RCC 7860 (cell line): ENCODE measurements around the gene SNX30.

Source experiments
- DNase-seq: peaks from one replicate; pipeline ENCODE4 v3.0.0-alpha.2; 2015; ENCODE audit warnings: low spot score
- FAIRE-seq: peaks from 2 replicates; lab custom pipeline; 2012; peaks lifted over from hg19 to GRCh38; lab: Jason Lieb, UNC

SNX30 gene

DNA sequence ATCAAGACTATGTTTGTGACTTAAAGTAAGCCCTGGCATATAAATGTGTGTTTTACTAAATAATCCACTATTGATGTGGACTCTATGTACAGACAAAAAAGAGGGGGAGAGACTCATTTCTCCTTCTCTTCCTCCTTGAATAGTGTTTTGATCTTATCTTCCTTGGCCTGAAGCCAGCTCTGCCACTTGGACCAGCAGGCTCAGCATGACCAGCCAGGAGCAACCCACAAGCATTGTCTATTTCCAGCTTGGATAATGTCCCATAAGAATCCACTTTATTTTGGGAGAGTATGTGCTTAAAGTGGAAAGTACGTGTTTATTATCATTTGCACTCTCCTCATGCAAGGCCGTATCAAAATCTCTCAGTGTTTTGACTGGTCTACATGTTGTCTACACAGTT, 164.0 kb downstream of the SNX30 start:
- FAIRE-seq (no peak), DNase-seq (no peak)

DNA sequence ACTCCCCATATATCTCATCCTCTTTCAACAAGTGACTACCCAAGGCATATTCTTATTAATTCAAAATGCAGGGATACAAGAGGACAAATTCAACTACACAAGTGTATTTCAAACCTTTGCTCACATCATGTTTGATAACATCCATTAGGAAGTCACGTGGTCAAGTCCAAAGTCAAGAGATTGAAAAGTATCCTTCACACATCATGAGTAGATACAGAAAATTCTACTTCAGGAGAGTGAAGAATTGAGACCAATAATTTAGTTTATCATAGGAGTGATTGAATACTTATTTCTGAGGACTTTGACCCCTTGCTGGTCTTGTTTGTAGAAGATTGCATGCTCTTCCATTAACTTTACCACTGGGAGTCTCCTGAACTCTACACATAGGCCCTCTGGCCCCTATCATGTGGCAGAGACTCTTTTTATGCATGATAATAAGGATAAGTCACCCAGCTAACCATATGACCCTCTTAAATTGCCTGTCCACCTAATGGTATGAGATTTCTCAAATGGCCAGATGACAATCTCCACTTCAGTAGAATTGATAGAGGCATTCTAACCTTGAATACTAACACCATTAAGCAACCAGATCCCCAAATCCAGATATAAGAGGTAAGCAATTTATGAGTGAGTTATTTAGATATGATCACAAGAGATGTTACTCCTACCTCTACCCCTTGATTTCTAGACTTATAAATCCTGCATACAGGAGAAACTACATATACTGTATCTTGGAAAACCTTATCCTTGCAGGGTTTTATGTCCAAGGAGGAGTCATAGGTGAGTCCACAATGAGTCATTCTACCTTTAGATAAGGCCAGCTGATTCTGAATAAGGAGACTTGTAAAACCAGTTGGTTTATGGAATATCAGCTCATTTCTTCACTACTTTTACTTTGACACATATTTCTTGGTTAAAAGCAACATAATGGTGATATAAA, 166.8 kb downstream of the SNX30 start:
- DNase-seq (no peak), FAIRE-seq (no peak)

DNA sequence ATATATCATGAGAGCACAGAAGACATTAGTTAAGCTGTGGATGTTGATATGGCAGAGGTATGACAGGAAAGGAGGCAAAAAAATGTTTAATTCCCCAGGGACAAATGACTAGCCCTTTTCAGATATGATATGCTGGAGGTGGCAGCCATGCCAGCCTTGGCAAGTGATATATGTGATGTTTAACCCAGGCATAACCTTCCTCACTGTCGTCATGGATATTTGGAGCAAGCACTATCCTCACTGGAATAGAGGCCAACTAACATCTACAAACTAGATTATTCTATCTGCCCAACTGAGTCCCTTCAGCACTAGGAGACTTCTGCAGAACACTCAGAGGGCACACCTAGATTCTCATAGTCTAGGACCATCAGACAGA, 167.4 kb downstream of the SNX30 start:
- no peak for FAIRE-seq

DNA sequence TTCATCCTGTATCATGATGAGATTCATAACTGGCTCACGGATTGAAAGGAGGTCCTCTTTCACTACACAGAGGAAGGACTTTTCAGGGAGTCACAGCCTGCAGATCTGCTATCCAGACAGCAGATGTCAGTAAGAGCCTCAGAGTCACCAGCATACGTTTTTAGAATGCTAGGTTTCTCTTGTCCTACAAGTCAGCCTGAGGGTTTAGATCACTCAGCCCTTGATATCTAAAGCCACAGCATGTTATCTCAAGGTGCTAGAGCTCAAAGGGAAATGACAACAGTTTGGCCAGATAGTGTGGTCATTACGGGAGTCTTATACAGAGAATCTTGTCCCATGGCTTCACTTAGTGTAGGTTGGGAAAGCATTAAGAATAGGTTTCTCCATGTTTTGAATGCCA, 171.0 kb downstream of the SNX30 start:
- no peak for FAIRE-seq
- peak; percentile 37 for DNase-seq

More for the DNA sequence above, 167.4 kb downstream of the SNX30 start:
- no peak for DNase-seq
